ENCODE results near the gene PDLIM3. TPM values are rescaled to one million over a fixed set of nuclear protein-coding genes. Genes with fewer than 3 reads are reported as not detected.

Gene PDLIM3
- total and polyA plus RNA-seq, 8 donors, result 12.9 to 43.1 (median 14.9) TPM

DNA sequence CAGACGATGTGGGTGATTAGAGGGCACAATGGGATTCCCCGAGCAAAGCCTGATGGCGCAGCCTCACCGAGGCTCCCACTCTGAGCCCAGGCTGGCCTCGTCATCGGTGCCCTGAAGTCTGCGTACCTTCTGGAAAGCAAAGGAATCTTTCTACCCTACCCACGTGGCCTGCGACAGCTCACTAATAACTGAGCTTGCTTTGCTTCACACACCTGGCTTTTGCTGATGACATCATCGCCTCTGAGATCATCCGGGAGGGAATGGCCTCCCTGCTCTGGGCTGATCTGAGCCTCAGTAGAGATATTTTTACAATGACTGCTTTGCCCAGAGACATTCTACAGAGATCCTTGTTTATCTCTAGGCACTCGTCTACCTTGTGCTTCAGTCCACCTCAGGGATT lies 45.4 kb upstream of the PDLIM3 start:
- H3K4me3 ChIP-seq, result no peak overlapping the region
- no peak for DNase-seq
- H3K27ac ChIP-seq, result no peak overlapping the region
- TF ChIP-seq, protein P1, sequence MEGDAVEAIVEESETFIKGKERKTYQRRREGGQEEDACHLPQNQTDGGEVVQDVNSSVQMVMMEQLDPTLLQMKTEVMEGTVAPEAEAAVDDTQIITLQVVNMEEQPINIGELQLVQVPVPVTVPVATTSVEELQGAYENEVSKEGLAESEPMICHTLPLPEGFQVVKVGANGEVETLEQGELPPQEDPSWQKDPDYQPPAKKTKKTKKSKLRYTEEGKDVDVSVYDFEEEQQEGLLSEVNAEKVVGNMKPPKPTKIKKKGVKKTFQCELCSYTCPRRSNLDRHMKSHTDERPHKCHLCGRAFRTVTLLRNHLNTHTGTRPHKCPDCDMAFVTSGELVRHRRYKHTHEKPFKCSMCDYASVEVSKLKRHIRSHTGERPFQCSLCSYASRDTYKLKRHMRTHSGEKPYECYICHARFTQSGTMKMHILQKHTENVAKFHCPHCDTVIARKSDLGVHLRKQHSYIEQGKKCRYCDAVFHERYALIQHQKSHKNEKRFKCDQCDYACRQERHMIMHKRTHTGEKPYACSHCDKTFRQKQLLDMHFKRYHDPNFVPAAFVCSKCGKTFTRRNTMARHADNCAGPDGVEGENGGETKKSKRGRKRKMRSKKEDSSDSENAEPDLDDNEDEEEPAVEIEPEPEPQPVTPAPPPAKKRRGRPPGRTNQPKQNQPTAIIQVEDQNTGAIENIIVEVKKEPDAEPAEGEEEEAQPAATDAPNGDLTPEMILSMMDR (IDR thresholded peaks at IDR 0.05), result no peak
- no peaks in the 10 kb centered on the region for H3K9me3 ChIP-seq
- H3K36me3 ChIP-seq, result no peaks in the 10 kb centered on the region
- H3K4me1 ChIP-seq, result no peaks in the 10 kb centered on the region
- H3K27me3 ChIP-seq, result peaks cover 0 to 3% of the 10 kb centered on the region in 2 donors
- no peak for ATAC-seq
- intact Hi-C loops (cut with DNase I), result no loop called here

DNA sequence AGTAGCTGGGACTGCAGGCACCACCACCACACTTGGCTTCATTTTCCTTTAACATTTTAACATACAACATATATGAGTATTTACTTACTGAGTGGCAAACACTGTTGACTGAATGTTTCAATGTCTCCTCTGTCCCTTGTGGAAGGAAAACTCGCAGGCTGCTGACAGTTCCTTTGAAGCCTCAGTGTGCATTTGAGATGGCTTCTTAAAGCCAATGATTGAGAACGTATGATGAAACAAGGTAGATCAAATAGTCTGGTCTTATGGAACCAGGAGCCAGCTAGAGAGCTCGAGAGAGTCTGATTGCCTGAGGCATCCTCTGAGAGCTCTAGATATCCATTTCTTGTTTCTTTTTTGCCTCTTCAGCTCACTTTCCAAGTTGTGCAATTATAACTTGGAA lies 43.0 kb upstream of the PDLIM3 start:
- intact Hi-C loops (cut with DNase I), result no loop called here
- Histone ChIP-seq H3K4me1 (no peaks in the 10 kb centered on the region), H3K9me3 (no peaks in the 10 kb centered on the region), H3K36me3 (no peaks in the 10 kb centered on the region), H3K27ac (no peak overlapping the region), H3K4me3 (no peak overlapping the region), H3K27me3 (no peaks in the 10 kb centered on the region)
- TF ChIP-seq, protein P1 (IDR thresholded peaks at IDR 0.05), result no peak
- ATAC-seq (no peak), DNase-seq (no peak)

DNA sequence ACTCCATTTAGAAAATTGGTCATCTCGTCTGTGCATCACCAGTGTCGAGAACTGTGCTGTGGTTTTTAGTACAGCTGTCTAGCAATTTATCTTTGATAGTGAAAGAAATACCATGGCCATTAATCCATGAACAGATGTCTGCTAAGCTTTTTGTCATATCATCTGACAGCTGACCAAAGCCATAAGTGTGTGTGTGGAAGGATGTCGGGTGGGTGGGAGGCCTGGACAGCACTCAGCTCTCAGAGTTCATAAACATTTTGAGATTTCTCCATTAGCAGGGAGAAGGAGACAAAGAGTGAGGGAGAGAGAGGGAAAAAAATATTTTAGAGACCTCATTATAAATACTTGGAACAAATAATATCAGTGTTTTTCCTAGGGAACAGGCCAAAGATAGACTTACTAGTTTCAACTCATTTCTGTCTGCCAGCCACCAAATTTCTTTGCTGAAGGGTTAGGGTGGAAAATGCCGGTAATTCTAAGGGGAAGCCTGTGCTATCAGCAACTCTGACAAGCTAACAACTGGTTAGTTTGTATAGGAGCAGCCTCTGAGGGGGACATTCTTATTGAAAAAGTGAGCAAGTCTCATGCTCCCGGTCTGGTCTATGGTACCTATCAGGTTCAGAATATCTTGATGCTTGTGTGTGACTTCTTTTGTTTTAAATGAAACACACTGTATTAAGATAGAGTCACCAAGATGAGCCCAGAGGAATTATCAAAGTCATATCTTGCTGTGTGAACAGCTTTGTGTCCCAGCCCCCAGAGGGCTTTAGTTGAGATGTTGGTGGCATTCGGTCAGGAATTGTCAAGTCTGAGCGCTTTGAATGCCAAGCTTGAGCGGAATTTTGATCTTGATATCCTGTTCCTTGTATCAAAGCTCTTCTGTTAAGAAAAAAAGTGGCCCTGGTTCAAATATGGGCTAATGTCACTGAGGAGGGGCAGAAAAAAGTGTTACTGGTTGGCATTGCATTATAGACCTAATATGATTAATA lies 41.9 kb upstream of the PDLIM3 start:
- ATAC-seq, result peak; percentile 51
- Histone ChIP-seq H3K4me3 (no peak overlapping the region), H3K27me3 (no peaks in the 10 kb centered on the region), H3K36me3 (no peaks in the 10 kb centered on the region), H3K27ac (peak overlapping the region; percentile 37 to 74), H3K4me1 (no peaks in the 10 kb centered on the region), H3K9me3 (no peaks in the 10 kb centered on the region)
- peak in 1 of 4 donors; percentile 58 for DNase-seq
- TF ChIP-seq, protein P1 (IDR thresholded peaks at IDR 0.05), result no peak
- intact Hi-C loops (cut with DNase I), result no loop called here

DNA sequence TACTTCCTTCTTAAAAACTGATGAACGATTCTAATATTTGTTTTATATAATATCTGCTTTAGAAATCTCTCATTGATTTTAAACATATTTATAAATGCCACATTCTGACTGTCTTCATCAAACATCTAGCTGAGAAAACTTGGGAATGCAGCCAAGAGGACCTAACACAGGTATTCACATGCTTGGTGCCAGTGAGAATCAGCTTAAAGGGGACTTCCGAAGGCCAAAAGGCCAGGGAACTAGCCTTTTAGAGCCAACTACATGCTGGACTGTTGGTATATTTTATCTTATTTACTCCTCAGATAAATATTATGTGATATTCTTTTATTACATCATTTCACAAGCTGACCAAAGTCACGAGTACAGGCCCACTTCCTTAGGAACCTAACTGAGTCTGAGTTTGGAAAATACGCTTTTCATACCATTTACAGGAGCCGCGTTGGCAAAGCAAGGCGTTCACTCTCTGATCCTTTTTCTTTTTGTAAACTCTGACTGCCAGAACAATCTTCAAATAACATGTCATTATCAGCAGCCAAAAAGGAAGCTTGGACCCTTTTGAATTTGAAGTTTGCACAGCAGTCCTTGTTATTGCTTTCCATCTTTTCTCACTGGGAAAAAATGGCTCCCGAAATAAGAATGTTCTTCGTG lies 41.1 kb upstream of the PDLIM3 start:
- TF ChIP-seq, protein P1 (IDR thresholded peaks at IDR 0.05), result no peak
- H3K27me3 ChIP-seq, result no peaks in the 10 kb centered on the region
- ATAC-seq, result no peak
- peak overlapping the region; percentile 37 to 74 for H3K27ac ChIP-seq
- intact Hi-C loops (cut with DNase I), result no loop called here
- H3K36me3 ChIP-seq, result no peaks in the 10 kb centered on the region
- no peaks in the 10 kb centered on the region for H3K4me1 ChIP-seq
- no peaks in the 10 kb centered on the region for H3K9me3 ChIP-seq
- peak in 1 of 4 donors; percentile 45 for DNase-seq
- H3K4me3 ChIP-seq, result no peak overlapping the region

DNA sequence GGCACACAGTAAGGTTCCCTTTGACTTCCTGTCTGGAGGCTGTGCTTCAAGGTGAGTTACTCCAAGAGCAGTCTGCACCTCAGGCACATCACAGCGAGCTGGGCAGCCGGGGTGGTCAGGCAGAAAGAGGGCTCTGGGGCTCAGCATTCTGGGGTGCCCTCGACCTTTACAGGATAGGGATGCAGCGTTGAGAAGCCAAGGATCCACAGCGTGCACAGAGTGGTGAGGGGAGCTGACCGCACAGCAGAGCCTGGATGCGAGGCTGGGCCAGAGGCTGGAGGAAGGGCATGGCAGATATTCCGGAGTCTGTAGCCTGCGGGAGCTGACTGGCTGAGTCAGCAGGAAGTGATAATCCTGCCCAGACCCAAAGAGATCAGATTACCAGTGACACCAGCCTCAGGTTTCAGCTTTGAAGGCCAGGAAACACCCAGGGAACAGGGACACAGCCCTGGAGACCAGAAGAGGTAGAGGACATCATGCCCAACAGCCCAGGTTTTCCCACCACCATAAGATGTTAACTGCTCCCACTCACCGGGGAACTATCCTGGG lies 38.4 kb upstream of the PDLIM3 start:
- ATAC-seq (peak; percentile 64), DNase-seq (peak in 1 of 4 donors; percentile 18)
- Histone ChIP-seq H3K27me3 (no peaks in the 10 kb centered on the region), H3K4me3 (no peak overlapping the region), H3K36me3 (no peaks in the 10 kb centered on the region), H3K27ac (no peak overlapping the region), H3K4me1 (no peaks in the 10 kb centered on the region), H3K9me3 (no peaks in the 10 kb centered on the region)
- intact Hi-C loops (cut with DNase I), result no loop called here
- TF ChIP-seq, protein P1 (IDR thresholded peaks at IDR 0.05), result no peak

Data from left lung (tissue), 10 donors.